HEK293 (cell line): ENCODE data around the gene MYO5C.

Experiments used
- CTCF ChIA-PET: fragments of 350-600 bp; formaldehyde crosslinking; extraction: SDS; loops from one replicate; lab custom pipeline; 2021; ENCODE audit warnings: antibody characterized with exemption; lab: Yijun Ruan, JAX
- POLR2A ChIA-PET: fragments of 300-600 bp; formaldehyde crosslinking; extraction: SDS; loops from one replicate; lab custom pipeline; 2020; ENCODE audit warnings: antibody characterized with exemption, inconsistent platforms; lab: Yijun Ruan, JAX
- H3K27ac ChIP-seq: fragments of 200-500 bp; sonication (Bioruptor generic); 2 replicates; pipeline ENCODE4 v1.5.1; 2014; ENCODE audit warnings: low read depth, low read length, control low read depth, inconsistent platforms; ENCODE audit errors: extremely low read depth
- H3K36me3 ChIP-seq, 2 experiments: fragments of 200-500 bp in 1 of 2; sonication (Bioruptor generic) in 1 of 2; 1 replicate in 1 of 2; 2 replicates in 1 of 2; pipeline ENCODE4 v1.5.1; 2014 to 2017; ENCODE audit warnings: inconsistent platforms in 2 of 2, low read length in 2 of 2; ENCODE audit not compliant: control insufficient read depth in 2 of 2, insufficient read depth in 1 of 2
- H3K4me1 ChIP-seq: fragments of 200-500 bp; sonication (Bioruptor generic); 2 replicates; pipeline ENCODE4 v1.5.1; 2014; ENCODE audit warnings: mild to moderate bottlenecking, low read length, inconsistent platforms; ENCODE audit not compliant: control insufficient read depth, insufficient read depth
- H3K4me3 ChIP-seq: 2 replicates; pipeline ENCODE4 v1.5.1; 2011; ENCODE audit warnings: low read depth, mild to moderate bottlenecking, control low read depth, low read length, moderate library complexity
- H3K9me3 ChIP-seq: fragments of 200-500 bp; sonication (Bioruptor generic); 2 replicates; pipeline ENCODE4 v1.5.1; 2014; ENCODE audit warnings: low read depth, low read length, inconsistent platforms; ENCODE audit not compliant: control insufficient read depth, insufficient read depth
- GLIS2 ChIP-seq: fragments of 450-650 bp; formaldehyde crosslinking; IDR thresholded peaks from 2 replicates; pipeline ENCODE4 v1.5.1; 2016; ENCODE audit warnings: missing biosample characterization, missing genetic modification characterization
- HOXA7 ChIP-seq: sonication (generic); formaldehyde crosslinking; IDR thresholded peaks from 2 replicates; pipeline ENCODE4 v1.8.1; 2022; ENCODE audit warnings: missing genetic modification reagents, borderline replicate concordance
- KLF16 ChIP-seq: fragments of 450-650 bp; formaldehyde crosslinking; IDR thresholded peaks from 2 replicates; pipeline ENCODE4 v1.5.1; 2017; ENCODE audit warnings: missing biosample characterization, missing genetic modification characterization
- OSR2 ChIP-seq: fragments of 450-650 bp; formaldehyde crosslinking; IDR thresholded peaks from 2 replicates; pipeline ENCODE4 v1.5.1; 2016; ENCODE audit warnings: missing biosample characterization, missing genetic modification characterization
- OVOL3 ChIP-seq: fragments of 450-650 bp; formaldehyde crosslinking; IDR thresholded peaks from 2 replicates; pipeline ENCODE4 v1.5.1; 2016; ENCODE audit warnings: missing biosample characterization, missing genetic modification characterization
- RBAK ChIP-seq: fragments of 450-650 bp; formaldehyde crosslinking; IDR thresholded peaks from 2 replicates; pipeline ENCODE4 v1.5.1; 2016; ENCODE audit warnings: missing biosample characterization, missing genetic modification characterization
- ZBTB48 ChIP-seq: fragments of 450-650 bp; formaldehyde crosslinking; IDR thresholded peaks from 2 replicates; pipeline ENCODE4 v1.5.1; 2016; ENCODE audit warnings: missing biosample characterization, missing genetic modification characterization
- ZFP37 ChIP-seq: fragments of 450-650 bp; formaldehyde crosslinking; IDR thresholded peaks from 2 replicates; pipeline ENCODE4 v1.5.1; 2016; ENCODE audit warnings: missing biosample characterization, missing genetic modification characterization
- ZNF10 ChIP-seq: fragments of 450-650 bp; formaldehyde crosslinking; IDR thresholded peaks from 2 replicates; pipeline ENCODE4 v1.5.1; 2017; ENCODE audit warnings: missing biosample characterization, missing genetic modification characterization
- ZNF140 ChIP-seq: fragments of 450-650 bp; formaldehyde crosslinking; IDR thresholded peaks from 2 replicates; pipeline ENCODE4 v1.5.1; 2016; ENCODE audit warnings: missing biosample characterization, missing genetic modification characterization
- ZNF184 ChIP-seq: fragments of 450-650 bp; IDR thresholded peaks from 2 replicates; pipeline ENCODE4 v1.5.1; 2018; ENCODE audit warnings: missing biosample characterization, mild to moderate bottlenecking, missing genetic modification characterization
- ZNF221 ChIP-seq: fragments of 450-650 bp; formaldehyde crosslinking; IDR thresholded peaks from 2 replicates; pipeline ENCODE4 v1.5.1; 2017; ENCODE audit warnings: missing biosample characterization, missing genetic modification characterization, borderline replicate concordance
- ZNF266 ChIP-seq: fragments of 450-650 bp; formaldehyde crosslinking; IDR thresholded peaks from 2 replicates; pipeline ENCODE4 v1.5.1; 2016; ENCODE audit warnings: missing biosample characterization, missing genetic modification characterization, low read depth
- ZNF292 ChIP-seq: fragments of 450-650 bp; formaldehyde crosslinking; IDR thresholded peaks from 2 replicates; pipeline ENCODE4 v1.5.1; 2016; ENCODE audit warnings: low read depth, missing biosample characterization, missing genetic modification characterization, borderline replicate concordance
- ZNF324 ChIP-seq: fragments of 450-650 bp; formaldehyde crosslinking; IDR thresholded peaks from 2 replicates; pipeline ENCODE4 v1.5.1; 2016; ENCODE audit warnings: missing biosample characterization, missing genetic modification characterization
- ZNF426 ChIP-seq: fragments of 450-650 bp; formaldehyde crosslinking; IDR thresholded peaks from 2 replicates; pipeline ENCODE4 v1.5.1; 2017; ENCODE audit warnings: missing biosample characterization, missing genetic modification characterization, mild to moderate bottlenecking, inconsistent platforms, moderate library complexity
- ZNF433 ChIP-seq: fragments of 450-650 bp; formaldehyde crosslinking; IDR thresholded peaks from 2 replicates; pipeline ENCODE4 v1.5.1; 2016; ENCODE audit warnings: missing biosample characterization, missing genetic modification characterization, low read depth
- ZNF518A ChIP-seq: fragments of 450-650 bp; formaldehyde crosslinking; conservative IDR thresholded peaks from 2 replicates; pipeline ENCODE4 v1.5.1; 2016; ENCODE audit warnings: low read depth, missing biosample characterization, missing genetic modification characterization
- ZNF521 ChIP-seq: fragments of 450-650 bp; formaldehyde crosslinking; IDR thresholded peaks from 2 replicates; pipeline ENCODE4 v1.5.1; 2017; ENCODE audit warnings: missing biosample characterization, mild to moderate bottlenecking, missing genetic modification characterization
- ZNF530 ChIP-seq: fragments of 450-650 bp; formaldehyde crosslinking; IDR thresholded peaks from 2 replicates; pipeline ENCODE4 v1.5.1; 2016; ENCODE audit warnings: low read depth, missing biosample characterization, missing genetic modification characterization
- ZNF549 ChIP-seq: fragments of 450-650 bp; IDR thresholded peaks from 2 replicates; pipeline ENCODE4 v1.5.1; 2018; ENCODE audit warnings: missing biosample characterization, missing genetic modification characterization, mild to moderate bottlenecking, inconsistent platforms, moderate library complexity
- ZNF558 ChIP-seq: fragments of 450-650 bp; formaldehyde crosslinking; IDR thresholded peaks from 2 replicates; pipeline ENCODE4 v1.5.1; 2016; ENCODE audit warnings: missing biosample characterization, missing genetic modification characterization
- ZNF560 ChIP-seq: fragments of 450-650 bp; formaldehyde crosslinking; IDR thresholded peaks from 2 replicates; pipeline ENCODE4 v1.5.1; 2017; ENCODE audit warnings: missing biosample characterization, missing genetic modification characterization, borderline replicate concordance
- ZNF623 ChIP-seq: fragments of 450-650 bp; formaldehyde crosslinking; IDR thresholded peaks from 2 replicates; pipeline ENCODE4 v1.5.1; 2016; ENCODE audit warnings: missing biosample characterization, missing genetic modification characterization
- ZNF664 ChIP-seq: fragments of 450-650 bp; formaldehyde crosslinking; IDR thresholded peaks from 2 replicates; pipeline ENCODE4 v1.5.1; 2016; ENCODE audit warnings: missing biosample characterization, missing genetic modification characterization
- ZNF677 ChIP-seq: fragments of 450-650 bp; IDR thresholded peaks from 2 replicates; pipeline ENCODE4 v1.5.0; 2018; ENCODE audit warnings: missing biosample characterization, mild to moderate bottlenecking, missing genetic modification characterization, moderate library complexity
- ZNF785 ChIP-seq: fragments of 450-650 bp; formaldehyde crosslinking; IDR thresholded peaks from 2 replicates; pipeline ENCODE4 v1.5.1; 2016; ENCODE audit warnings: missing biosample characterization, missing genetic modification characterization
- TF ChIP-seq, protein P1 (sequence below): fragments of 450-650 bp; formaldehyde crosslinking; IDR thresholded peaks from 2 replicates; pipeline ENCODE4 v1.5.1; 2016; ENCODE audit warnings: missing biosample characterization, missing genetic modification characterization
- TF ChIP-seq, protein P2 (sequence below): fragments of 450-650 bp; formaldehyde crosslinking; IDR thresholded peaks from 2 replicates; pipeline ENCODE4 v1.5.1; 2016; ENCODE audit warnings: missing biosample characterization, missing genetic modification characterization, low read depth

The MYO5C gene

DNA sequence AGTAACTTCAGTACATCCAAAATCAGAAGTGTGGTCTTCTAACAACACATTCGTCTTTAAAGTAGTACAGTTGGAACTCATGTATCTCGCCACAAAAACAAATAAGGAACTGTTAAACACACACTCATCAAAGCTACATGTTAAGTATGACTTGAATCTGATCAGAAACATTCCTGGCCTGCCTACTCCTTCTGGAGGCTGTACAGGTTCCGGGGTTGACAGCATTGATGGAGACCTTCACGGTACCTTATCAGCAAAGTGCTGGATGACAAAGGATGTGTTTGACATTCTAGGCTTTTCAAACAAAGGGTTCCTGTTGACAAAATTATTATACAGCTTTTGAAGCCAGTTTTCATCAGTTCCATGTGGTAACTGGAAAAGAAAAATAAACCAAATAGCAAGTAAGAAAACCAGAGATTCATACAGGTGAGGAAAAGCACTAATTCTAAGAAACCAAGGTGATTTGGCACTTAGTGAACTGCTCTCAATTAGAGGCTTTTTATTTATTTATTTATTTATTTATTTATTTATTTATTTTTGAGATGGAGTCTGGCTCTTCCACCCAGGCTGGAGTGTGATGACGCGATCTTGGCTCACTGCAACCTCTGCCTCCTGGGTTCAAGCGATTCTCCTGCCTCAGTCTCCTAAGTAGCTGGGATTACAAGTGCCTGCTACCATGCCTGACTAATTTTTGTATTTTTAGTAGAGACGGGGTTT lies 44.3 kb downstream of the MYO5C start (continued):
- peak; percentile 83 for TF ChIP-seq ZNF518A (tag by site-specific recombination)
- no peak for TF ChIP-seq OSR2
- TF ChIP-seq ZNF623 (tag by site-specific recombination), result peak; percentile 66
- TF ChIP-seq ZNF664 (tag by site-specific recombination), result 0 out of 2 replicates have a peak, but pooled peaks have one; percentile 19
- TF ChIP-seq ZFP37, result no peak
- TF ChIP-seq HOXA7, result no peak
- TF ChIP-seq OVOL3 (tag by site-specific recombination), result no peak
- peak; percentile 49; the same call in 1 of the 2 replicates for TF ChIP-seq ZNF266
- TF ChIP-seq ZNF785 (tag by site-specific recombination), result no peak
- TF ChIP-seq ZNF433 (tag by site-specific recombination), result 0 out of 2 replicates have a peak, but pooled peaks have one; percentile 12
- TF ChIP-seq, protein P1, sequence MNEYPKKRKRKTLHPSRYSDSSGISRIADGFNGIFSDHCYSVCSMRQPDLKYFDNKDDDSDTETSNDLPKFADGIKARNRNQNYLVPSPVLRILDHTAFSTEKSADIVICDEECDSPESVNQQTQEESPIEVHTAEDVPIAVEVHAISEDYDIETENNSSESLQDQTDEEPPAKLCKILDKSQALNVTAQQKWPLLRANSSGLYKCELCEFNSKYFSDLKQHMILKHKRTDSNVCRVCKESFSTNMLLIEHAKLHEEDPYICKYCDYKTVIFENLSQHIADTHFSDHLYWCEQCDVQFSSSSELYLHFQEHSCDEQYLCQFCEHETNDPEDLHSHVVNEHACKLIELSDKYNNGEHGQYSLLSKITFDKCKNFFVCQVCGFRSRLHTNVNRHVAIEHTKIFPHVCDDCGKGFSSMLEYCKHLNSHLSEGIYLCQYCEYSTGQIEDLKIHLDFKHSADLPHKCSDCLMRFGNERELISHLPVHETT (tag by site-specific recombination), result no peak
- TF ChIP-seq ZNF677 (tag by site-specific recombination), result no peak
- peak; percentile 69 for TF ChIP-seq ZNF140 (tag by site-specific recombination)
- peak; percentile 73 for TF ChIP-seq ZNF426 (tag by site-specific recombination)
- 0 out of 2 replicates have a peak, but pooled peaks have one; percentile 21 for TF ChIP-seq ZNF558 (tag by site-specific recombination)
- 0 out of 2 replicates have a peak, but pooled peaks have one; percentile 38 for TF ChIP-seq ZNF560 (tag by site-specific recombination)
- no peak for TF ChIP-seq ZNF184
- TF ChIP-seq GLIS2 (tag by site-specific recombination), result no peak
- TF ChIP-seq, protein P2, sequence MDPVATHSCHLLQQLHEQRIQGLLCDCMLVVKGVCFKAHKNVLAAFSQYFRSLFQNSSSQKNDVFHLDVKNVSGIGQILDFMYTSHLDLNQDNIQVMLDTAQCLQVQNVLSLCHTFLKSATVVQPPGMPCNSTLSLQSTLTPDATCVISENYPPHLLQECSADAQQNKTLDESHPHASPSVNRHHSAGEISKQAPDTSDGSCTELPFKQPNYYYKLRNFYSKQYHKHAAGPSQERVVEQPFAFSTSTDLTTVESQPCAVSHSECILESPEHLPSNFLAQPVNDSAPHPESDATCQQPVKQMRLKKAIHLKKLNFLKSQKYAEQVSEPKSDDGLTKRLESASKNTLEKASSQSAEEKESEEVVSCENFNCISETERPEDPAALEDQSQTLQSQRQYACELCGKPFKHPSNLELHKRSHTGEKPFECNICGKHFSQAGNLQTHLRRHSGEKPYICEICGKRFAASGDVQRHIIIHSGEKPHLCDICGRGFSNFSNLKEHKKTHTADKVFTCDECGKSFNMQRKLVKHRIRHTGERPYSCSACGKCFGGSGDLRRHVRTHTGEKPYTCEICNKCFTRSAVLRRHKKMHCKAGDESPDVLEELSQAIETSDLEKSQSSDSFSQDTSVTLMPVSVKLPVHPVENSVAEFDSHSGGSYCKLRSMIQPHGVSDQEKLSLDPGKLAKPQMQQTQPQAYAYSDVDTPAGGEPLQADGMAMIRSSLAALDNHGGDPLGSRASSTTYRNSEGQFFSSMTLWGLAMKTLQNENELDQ (tag by site-specific recombination), result no peak

- no peak overlapping the region for H3K27ac ChIP-seq
- ChIA-PET POLR2A (no interaction called here), CTCF (no interaction called here)
- H3K4me3 ChIP-seq, result no peak overlapping the region
- no peaks in the 10 kb centered on the region for H3K9me3 ChIP-seq
- peaks cover 14 to 77% of the 10 kb centered on the region in 2 experiments; a peak in 2 of 3 replicates for H3K36me3 ChIP-seq
- H3K4me1 ChIP-seq, result no peaks in the 10 kb centered on the region
- no peak for TF ChIP-seq ZNF221 (tag by site-specific recombination)
- no peak for TF ChIP-seq ZNF10 (tag by site-specific recombination)
- TF ChIP-seq KLF16 (tag by site-specific recombination), result no peak
- no peak for TF ChIP-seq ZBTB48 (tag by site-specific recombination)
- no peak for TF ChIP-seq ZNF549 (tag by site-specific recombination)
- TF ChIP-seq ZNF521 (tag by site-specific recombination), result no peak
- TF ChIP-seq ZNF292 (tag by site-specific recombination), result no peak
- no peak for TF ChIP-seq ZNF530
- TF ChIP-seq ZNF324 (tag by site-specific recombination), result no peak
- TF ChIP-seq RBAK (tag by site-specific recombination), result no peak
- TF ChIP-seq, all 188 proteins: peak for 0
Measured at GRCh38 chr15:52247461-52247860, 48.1 kb downstream of the MYO5C start.
